Stimulated activated CD8-positive, alpha-beta memory T cell treated with anti-CD3 and anti-CD28 coated beads, Interleukin-15, amount 100 ng/mL, for 1 hour (primary cell): ENCODE results near the gene PPP1R9A.

Experiments used
- DNase-seq: peaks from one replicate; pipeline ENCODE4 v3.0.0-alpha.2; 2020; ENCODE audit warnings: low read depth

PPP1R9A gene

DNA sequence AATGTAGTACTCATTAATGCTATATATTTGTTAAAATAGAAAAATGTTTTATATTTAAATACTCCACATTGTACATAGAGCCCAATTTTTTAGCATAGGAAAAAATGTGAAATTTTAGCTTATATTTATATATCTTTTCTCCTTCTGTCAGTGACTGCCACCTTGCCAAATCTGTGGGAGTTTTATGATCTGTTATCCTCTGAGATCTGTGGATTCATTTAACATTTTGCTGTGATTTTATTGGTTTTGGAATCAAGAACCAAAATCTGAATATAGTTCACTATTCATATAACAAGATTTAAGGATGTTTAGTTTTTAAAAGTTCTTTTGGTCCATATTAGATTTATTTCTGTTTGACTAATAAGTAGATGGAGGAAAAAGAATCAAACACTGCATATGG, 127.9 kb downstream of the PPP1R9A start:
- DNase-seq, result no peak

DNA sequence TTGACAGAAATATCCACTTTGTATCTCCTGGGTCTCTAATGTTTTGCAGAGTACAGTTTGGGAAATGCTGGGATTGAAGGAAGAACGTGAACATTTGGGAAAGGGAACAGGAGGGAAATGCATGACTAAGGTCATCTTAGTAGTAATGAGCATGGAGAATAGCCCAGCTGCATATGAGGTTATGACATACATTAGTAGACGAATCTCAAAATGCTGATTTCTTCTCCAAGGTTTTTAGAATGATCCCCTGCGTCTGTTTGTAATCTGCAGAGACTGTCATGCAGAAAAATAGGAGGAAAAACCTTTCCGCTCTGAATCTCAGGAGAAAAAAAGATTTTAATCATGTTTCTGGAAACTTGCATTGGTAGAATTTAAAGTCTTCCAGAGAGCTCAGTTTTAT, 133.6 kb downstream of the PPP1R9A start:
- no peak for DNase-seq

DNA sequence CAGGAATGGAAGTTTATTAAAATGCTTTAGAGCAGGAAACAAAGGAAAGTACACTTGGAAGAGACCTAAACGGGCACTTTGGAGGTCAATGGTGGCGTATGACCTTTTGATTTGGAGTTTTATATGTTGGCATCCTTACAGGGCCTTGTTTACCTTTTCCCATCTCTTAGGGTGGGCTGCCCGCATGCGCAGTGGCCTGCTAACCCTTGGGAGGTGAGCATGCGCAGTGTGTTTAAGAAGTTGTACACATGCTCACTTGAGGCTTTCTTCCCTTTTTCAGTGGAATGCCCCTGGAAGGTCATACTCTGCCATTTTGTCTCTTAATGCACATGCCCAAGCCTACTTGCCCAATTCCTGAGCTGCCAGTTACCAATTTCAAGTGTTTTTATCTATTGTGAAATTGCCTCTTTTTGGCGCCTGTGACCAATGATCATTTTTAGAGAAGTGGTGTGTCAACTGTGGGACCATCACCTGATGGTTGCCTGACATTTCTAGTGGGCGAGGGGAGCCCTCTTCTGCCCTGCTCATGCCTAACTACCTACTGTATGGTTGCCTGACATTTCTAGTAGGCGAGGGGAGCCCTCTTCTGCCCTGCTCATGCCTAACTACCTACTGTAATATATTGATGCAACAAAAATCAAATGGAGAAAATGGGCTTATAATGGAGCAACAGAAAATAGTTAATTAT, 138.0 kb downstream of the PPP1R9A start:
- no peak for DNase-seq

DNA sequence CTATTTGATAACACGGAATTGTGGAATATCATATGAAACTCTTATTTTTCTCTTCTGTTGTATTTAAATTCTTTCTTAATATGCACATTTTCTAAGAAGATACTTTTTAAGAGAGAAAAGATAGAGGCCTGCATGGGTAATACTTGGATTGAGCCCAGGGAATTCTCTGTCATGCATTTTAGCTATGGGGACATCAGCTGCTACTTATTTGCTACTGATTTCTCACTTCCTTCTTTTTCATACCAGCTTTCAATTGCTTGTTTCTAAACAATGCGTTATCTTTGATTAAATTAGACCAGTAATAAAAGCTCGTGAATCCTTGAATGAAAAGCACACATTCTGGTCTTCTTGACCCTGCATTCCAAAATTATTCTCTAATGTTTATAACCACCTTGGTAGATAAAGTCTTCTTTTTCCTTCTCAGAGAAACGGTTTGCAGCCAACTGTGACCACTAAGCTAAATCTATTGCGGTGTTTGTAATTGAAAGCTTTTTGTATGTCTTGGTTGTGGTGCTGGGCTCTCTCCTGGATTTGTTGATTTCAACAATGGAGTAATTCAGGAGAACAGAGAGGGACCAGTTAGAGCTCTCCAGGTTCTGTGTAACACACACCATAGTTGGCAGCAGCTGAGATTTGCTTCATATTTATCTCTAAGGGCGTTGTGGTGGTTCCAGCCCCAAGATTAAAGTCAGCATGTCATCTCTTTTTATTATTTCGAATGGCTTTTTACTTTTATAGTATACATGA, 139.3 kb downstream of the PPP1R9A start:
- DNase-seq, result no peak

DNA sequence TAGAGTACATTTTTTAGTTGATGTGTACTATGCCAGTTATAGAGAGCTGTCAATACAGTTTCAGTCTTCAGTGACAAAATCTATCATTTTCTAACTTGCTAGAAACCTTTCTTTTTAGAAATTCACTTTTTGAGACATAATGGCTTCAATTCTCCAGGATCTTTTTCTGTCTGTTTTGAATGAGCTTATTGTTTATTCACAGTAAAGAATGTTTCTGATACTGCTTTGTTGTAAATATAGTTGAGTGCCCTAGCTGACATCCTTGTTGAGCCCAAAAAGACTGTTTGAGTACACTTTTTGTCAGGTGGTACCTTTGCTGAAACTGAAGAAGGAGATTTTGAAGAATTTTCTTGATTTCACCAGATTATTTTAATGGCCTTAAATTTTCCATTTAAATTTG, 139.9 kb downstream of the PPP1R9A start:
- no peak for DNase-seq

DNA sequence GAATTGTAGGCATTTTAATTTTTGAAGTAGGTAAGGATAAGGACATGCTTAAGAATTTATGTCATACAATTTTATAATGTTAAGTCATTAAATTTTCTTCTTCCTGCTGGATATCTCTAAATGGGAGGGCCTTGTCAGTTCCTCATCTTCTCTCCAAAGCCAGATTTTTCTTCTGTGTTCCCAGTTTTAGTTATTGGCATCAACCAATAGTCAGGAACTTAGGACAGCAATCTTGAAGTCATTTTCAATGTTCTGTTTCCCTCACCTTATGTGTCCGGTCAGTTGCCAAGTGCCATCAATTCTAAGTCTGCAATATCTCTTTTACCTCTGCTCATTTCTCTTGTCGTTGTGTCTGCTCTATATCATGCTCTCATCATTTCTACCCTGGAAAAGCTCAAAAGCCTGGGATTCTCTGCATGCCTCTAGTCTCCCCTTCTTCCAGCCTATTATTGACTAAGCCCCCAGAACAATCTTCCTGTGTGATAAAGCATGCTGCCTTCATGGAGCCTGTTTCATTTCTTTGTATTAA, 145.2 kb downstream of the PPP1R9A start:
- no peak for DNase-seq

DNA sequence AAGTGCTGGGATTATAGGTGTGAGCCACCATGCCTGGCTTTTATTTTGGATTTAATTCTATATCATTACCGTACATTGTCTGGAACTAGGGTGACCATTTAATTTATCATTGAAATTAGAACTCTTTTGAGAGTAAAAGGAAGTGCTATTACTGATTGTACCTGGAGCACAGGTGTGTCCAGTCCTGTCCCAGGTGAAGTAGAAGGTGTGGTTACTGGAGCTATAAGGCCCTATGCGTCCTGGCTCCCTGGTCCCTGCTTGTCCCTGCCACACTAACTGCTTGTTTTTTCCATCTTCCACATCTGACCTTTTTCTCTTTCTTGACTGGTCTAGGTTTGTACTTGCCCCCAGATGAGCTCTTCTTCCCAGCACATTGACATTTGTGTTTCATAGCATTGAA, 147.0 kb downstream of the PPP1R9A start:
- DNase-seq, result no peak

DNA sequence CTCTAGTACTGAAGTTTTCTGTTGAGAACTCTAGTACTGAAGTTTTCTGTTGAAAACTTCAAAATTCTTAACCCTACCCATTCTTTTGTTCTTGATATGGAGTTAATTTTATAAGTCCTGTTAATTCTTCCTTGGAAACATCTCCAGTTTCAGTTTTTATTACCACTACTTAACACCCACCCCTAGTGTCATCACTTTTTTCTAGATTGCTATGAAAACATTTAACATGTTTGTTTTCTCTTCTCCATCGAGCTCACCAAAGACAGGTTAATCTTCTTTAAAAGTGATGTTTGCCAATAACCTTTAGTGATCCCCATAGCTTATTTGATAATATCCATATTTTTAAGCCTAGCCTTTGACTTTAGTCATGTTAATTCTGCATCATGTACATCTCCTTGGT, 147.9 kb downstream of the PPP1R9A start:
- DNase-seq, result no peak

DNA sequence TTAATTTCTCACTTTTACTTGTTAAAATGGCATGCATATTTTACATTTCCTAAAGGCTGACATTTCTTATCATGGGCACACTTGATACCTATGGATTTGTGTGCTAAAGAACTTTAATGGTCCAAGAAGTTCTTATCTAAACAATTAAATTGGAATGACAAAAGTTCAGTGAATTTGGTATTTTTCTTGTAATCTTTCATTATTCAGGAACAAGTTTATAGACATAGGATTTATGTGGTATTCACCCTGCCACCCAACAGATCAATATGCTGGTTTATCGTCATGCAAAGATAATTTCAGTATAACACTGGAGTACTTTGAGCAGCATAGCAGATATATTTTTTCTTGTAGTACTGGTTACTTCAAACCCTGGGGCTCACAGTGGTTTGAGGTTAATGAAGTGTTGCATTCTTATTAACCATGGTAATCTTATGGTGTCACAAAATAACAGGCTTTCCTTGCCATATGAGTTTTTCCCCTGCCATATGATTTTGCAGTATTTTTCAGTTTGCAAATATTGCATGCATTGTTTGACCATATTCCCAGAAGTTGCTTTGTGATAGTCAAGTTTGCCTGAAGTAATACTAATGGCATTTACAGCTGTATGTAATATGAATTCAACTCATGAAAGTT, 148.8 kb downstream of the PPP1R9A start:
- DNase-seq, result no peak

DNA sequence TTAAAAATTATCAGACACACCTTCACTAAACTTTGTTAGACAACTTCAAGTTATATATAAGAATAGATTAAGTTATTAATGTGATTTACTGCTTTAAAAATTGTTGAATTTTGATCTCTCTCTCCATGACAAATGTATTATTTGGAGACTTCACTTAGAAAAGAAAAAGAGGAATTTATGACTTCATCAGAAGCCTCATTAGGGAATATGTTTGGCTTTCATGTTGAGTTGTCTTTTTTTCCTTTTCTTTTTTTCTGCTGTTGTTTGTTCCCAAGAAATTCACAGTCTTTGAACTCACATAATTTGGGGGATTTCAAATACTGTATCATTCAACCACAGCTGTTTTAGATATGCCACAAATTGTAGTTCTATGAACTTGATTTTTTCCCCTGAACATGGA, 149.5 kb downstream of the PPP1R9A start:
- DNase-seq, result no peak

DNA sequence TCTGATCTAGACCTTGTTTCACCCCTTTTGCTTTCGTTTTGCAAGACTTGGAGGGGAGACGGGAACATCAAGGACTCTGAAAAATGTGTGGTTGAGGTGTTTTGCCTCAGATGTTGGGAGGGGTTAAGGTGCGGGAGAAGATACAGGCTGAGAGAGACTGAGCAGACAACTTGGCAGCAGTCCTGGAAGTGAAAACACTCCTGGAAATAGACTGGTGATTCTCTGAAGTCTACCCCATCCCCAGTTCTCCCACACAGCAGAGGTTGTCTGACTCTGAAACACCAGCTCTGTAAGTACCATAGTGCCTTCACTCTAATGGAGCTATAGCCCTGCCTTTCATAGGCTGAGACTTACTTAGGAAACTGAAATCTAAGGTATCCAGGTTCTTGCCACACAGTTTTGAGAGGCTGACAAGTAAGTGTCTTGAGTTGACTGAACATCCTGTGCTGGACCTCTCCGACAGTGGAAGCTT, 152.5 kb downstream of the PPP1R9A start:
- no peak for DNase-seq

DNA sequence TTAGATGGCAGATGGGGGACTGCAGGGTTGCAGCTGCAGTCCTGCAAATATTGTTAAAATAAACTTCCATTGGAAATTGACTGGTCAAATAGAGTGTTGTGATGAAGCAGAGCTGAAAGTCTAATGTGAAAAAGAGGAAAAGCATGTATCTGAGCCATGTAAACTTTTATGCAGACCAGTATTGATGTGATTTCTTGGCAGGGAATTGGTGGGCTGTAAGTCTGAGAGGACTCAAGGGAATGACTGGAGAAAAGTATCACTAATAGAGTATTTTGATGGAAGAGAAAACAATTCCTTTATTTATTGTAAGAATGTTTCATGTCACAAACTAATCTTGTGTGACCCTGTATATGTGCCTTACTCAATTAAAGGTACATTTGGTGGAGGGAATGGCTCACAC, 155.5 kb downstream of the PPP1R9A start:
- DNase-seq, result no peak

DNA sequence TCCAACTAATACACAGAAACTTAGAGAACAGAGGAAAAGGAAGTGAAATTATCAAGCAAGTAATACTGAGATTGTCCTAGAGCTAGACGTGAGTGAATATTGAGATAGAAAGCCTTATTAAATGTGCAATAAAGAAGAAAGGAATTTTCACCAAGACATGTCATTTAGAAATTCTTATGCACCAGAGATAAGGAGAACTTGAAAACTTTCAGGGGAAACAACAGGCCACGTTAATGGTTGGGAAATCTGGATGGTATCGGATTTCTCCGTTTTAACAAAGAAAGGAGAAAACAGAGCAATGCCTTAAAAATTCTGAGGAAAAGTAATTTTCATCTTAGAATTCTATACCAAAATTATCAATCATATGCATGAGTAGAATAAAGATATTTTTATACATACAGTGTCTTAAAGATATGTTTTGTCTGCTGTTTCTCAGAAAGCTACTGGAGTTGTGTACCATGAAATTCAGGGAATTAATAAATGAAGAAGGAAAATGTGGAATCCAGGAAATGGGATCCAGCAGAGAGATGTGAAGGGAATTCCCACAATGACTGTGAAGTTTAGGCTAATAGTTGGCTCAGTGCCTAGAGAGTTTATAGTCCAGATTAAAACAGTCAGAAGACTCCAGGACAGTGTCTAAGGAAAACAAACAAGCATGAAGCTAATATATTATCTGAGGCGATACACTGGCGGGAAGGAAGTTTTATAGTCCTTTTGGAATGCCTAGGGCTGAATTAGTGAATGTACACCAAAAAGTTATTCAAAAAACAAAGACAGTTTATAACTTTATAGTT, 159.5 kb downstream of the PPP1R9A start:
- no peak for DNase-seq

DNA sequence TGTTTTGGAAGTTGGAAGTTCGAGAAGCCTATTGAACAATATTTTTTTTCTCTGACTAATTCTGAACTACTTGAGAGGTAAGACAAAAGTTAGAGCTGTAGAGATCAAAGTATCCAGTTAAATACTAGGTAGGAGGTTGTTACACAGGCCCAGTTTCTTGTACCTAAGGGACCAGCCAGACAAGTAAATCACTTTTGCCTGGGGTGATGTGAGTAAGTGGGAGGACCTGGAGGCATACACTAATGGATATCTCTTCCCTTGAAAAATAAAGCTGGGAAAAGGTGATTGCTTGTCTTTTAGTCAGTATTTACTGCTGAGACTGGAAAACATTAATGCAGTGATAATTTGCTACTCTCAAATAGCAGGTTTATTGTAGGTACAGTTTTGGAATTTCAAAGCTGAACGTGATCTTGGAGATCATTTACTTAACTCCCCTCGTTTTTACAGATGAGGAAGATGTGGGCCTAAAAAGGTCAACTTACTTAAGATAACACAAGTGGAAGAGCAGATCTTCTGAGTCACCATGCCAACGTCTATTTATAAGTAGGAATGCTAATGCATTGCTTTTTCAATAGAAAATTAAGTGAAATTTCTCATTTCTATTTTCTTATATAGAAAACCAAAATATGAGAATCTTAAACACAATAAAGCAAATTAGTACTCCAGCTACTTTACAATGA, 181.3 kb downstream of the PPP1R9A start:
- DNase-seq, result no peak

DNA sequence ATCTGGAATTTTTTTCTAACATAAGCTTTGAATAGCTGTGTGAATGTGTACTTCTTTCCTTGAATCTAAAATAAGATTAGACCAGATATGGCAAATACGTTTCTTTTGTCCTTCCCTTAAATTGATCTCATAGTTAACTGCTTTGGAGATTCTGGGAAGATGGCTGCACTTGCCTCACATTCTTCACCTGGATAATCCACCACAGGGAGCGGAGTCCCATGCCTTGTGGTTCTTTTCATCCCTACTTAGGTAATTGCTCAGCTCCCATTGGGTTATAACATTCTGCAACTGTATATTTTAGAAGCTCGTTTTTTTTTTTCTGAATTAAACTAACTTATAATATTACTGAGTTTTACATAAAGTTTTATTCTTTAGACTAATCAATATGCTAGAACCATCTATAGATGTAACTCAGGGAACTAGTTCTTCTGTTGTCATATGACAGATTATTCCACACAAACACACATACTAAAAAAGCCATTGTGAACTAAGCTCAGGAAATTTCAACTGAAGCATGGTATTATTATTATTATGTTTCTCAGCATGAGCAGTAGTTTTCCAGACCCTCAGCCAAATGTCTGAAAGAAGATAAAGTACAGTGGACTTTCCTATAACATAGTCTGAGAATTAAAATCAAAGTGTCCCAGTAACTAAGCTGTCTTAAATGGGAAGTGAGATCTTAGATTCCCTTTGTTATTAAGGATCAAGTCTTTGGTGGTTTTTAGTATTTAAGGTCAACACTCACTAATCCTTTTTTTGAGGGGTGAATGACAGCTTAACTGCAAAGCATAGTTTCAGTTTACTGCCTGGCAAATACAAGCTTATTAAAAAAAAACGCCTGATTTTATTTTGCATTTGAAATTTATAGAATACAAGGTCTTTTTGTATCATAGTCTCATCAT, 182.3 kb downstream of the PPP1R9A start:
- DNase-seq, result no peak

DNA sequence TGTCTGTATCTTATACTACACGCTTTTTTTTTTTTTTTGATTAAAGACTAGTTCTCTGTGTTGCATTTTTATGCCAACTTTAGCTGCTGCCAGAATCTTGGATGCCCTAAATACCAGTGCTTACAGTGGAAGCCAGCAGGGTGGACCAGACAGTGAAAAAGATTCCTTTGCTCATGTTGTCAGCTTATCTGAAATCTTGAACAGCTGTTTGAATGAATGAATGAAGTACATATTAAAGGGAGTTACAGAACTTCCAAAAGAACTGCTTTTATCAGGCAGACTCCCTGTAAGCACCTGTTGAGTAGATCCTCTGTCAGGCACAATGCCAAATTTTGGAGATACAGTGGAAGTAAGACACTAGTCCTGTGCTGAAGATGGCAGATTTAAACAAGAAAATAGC, 184.9 kb downstream of the PPP1R9A start:
- DNase-seq, result no peak

DNA sequence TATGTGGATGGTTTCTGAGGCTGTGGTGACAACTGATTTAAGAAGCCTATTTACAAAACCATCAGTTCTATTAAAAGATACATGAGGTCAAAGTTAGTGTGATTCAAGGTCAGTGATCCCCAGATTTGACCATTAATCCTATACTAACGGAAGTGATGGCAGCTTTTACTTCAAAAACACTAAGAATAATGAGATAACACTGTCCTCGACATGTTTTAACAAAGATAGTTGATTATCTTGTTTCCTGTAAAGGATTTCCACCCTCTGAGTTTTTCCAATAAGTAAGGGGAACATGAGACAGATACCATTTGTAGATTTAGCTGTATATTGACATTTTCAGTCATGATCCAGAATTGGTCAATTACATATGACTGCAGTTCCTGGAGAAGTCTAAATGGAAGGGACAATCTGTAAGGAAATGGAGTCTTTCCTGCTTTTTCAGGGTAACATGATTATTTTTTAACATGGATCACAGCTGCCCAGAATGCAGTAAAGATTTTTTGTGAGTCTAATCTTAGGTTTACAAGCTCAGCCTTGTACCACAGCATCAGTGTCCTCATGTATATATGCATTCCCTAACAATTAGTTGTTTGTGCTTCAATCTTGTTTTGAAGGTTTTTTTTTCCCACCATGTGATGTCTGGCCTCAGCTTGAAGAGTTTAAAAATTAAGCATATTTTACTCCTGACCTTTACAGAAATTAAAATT, 188.0 kb downstream of the PPP1R9A start:
- DNase-seq, result no peak

DNA sequence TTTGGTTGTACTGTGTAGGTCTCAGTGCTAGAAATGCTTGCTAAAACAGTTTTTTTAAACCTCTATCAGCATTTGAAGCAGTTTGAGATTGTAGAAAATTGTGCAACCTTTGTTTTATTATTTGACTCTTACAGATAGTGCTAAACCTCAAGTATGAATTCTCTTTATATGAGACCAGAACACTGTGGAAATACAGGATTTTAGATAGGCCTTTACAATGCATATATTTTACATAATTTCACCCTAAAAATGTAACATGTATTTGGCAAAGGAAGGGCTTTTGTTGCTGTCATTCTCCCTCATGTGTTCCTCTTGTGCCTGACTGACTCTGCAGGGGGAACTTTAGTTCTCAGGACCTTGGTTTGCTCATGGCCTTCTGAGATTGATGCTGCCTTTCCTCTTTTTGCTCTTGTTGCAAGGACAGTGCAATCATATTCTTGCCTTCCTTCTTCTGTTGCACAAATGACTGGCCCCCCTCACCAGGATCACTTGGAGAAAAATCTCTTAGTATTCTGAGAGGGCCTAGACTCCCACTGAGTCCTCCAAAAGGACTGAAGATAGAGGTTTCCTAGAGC, 188.7 kb downstream of the PPP1R9A start:
- DNase-seq, result no peak

DNA sequence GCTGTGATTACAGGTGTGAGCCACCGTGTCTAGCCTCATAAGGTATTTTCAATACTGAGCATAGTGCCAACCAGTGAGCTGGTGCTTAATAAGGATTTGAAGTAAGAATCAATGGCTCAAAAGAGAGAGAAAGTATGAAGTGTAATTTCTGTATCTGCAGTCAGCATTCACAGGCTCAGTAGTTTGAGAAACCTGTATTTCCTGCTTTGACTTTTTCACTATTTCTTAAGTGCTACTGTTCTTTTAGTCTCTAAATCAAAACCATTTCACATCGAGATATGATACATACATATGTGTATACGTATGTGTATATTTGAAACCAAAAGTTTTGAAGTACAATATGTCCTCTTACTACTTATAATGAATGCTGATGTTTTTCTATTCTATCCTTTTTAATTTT, 189.9 kb downstream of the PPP1R9A start:
- DNase-seq, result no peak

DNA sequence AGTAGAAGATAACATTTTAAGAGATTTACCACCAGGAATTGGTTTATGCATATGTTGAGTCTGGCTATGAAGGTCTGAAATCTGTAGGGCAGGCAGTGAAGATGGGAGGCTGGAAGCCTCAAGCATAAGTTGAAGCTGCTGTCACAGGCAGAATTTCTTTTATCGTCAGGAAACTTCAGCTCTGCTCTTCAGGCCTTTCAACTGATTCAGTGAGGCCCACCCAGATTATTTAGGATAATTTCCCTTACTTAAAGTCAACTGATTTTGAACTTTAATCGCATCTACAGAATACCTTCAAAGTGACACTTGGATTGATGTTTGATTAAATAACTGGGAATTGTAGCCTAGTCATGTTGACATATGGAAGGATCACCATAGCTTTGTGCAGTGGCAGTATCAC, 190.5 kb downstream of the PPP1R9A start:
- DNase-seq, result no peak
